HL-60 (cell line): Measurements from ENCODE around the gene PTPRB.

ENCODE experiments used
- DNase-seq, 2 experiments: peaks; one replicate each; pipeline ENCODE4 v3.0.0-alpha.2; 2010 to 2020; ENCODE audit warnings: low read depth in 1 of 2, low spot score in 1 of 2
- H3K27ac ChIP-seq: fragments of 250-450 bp; sonication (Bioruptor Pico); replicated peaks from 2 replicates; pipeline ENCODE4 v1.5.1; 2020; ENCODE audit warnings: mild to moderate bottlenecking, moderate library complexity
- H3K27me3 ChIP-seq: fragments of 250-450 bp; sonication (Bioruptor Pico); 2 replicates; pipeline ENCODE4 v1.5.1; 2021; ENCODE audit warnings: mild to moderate bottlenecking, moderate library complexity; ENCODE audit not compliant: insufficient read depth, poor library complexity, severe bottlenecking
- H3K4me3 ChIP-seq: replicated peaks from 2 replicates; pipeline ENCODE4 v1.5.1; 2011; ENCODE audit warnings: mild to moderate bottlenecking, control low read depth, low read length; ENCODE audit not compliant: insufficient read depth
- CTCF ChIP-seq: IDR thresholded peaks from one replicate; pipeline ENCODE4 v1.5.1; 2011; ENCODE audit warnings: low read length, control low read depth, inconsistent platforms; ENCODE audit not compliant: insufficient read depth
- GABPA ChIP-seq: IDR thresholded peaks from 2 replicates; pipeline ENCODE4 v1.6.1; 2012; ENCODE audit warnings: low read depth
- POLR2AphosphoS5 ChIP-seq: IDR thresholded peaks from 2 replicates; pipeline ENCODE4 v1.6.1; 2012; ENCODE audit warnings: low read depth
- REST ChIP-seq: IDR thresholded peaks from 2 replicates; pipeline ENCODE4 v1.6.1; 2012; ENCODE audit warnings: low read depth; ENCODE audit not compliant: insufficient replicate concordance
- SPI1 ChIP-seq: IDR thresholded peaks from 2 replicates; pipeline ENCODE4 v1.6.1; 2012; ENCODE audit warnings: low read depth, mild to moderate bottlenecking, borderline replicate concordance

The PTPRB gene

GRCh38 chr12:70551731-70552130 is 85.5 kb downstream of the PTPRB start:
- H3K27ac ChIP-seq, result no peak overlapping the region

GRCh38 chr12:70550180-70550577 is 87.0 kb downstream of the PTPRB start:
- TF ChIP-seq SPI1 (no peak), POLR2AphosphoS5 (no peak), CTCF (no peak), GABPA (no peak), REST (no peak)
- no peak for DNase-seq
- H3K27me3 ChIP-seq, result no peaks in the 10 kb centered on the region
- no peak overlapping the region for H3K27ac ChIP-seq
- H3K4me3 ChIP-seq, result no peak overlapping the region

More at GRCh38 chr12:70551731-70552130, 85.5 kb downstream of the PTPRB start:
- no peaks in the 10 kb centered on the region for H3K27me3 ChIP-seq
- no peak for TF ChIP-seq SPI1
- TF ChIP-seq REST, result no peak
- TF ChIP-seq POLR2AphosphoS5, result no peak
- no peak for TF ChIP-seq GABPA
- no peak for TF ChIP-seq CTCF
- H3K4me3 ChIP-seq, result no peak overlapping the region
- DNase-seq, result no peak

- DNase-seq, result no peak
- H3K27ac ChIP-seq, result no peak overlapping the region
- H3K4me3 ChIP-seq, result no peak overlapping the region
- TF ChIP-seq REST, result no peak
- H3K27me3 ChIP-seq, result no peaks in the 10 kb centered on the region
These were observed 87.7 kb downstream of the PTPRB start for GRCh38 chr12:70549340-70550179.
